CD14-positive monocyte (primary cell): Measurements from ENCODE around the gene SLC35A1. TPM values are rescaled to one million over a fixed set of nuclear protein-coding genes. Genes with fewer than 3 reads are reported as not detected.

Source experiments
- DNase-seq, 3 donors: peaks; one replicate each; pipeline ENCODE4 v3.0.0-alpha.2; 2011 to 2022
- H2AFZ ChIP-seq: 2 replicates; pipeline ENCODE4 v1.6.0; 2012; ENCODE audit warnings: mild to moderate bottlenecking, low read depth, low read length, inconsistent platforms; ENCODE audit not compliant: insufficient read depth, poor library complexity, severe bottlenecking
- H3K27ac ChIP-seq, 2 donors: 1 replicate in 1 of 2; 2 replicates in 1 of 2; pipeline ENCODE4 v1.5.1; 2012 to 2013; ENCODE audit warnings: low read length in 2 of 2, control low read depth in 1 of 2, inconsistent platforms in 1 of 2, low read depth in 1 of 2, mild to moderate bottlenecking in 1 of 2
- H3K27me3 ChIP-seq, 2 donors: one replicate each; pipeline versions ENCODE4 v1.6.0 to v1.6.1; 2011 to 2013; ENCODE audit warnings: low read length in 2 of 2; ENCODE audit not compliant: control insufficient read depth in 2 of 2, insufficient read depth in 2 of 2
- H3K36me3 ChIP-seq, 2 donors: replicated peaks in 1 of 2; 1 replicate in 1 of 2; 2 replicates in 1 of 2; pipeline versions ENCODE4 v1.5.1 to v1.6.1; 2012 to 2013; ENCODE audit warnings: low read length in 2 of 2, control low read depth in 1 of 2, inconsistent platforms in 1 of 2, mild to moderate bottlenecking in 1 of 2; ENCODE audit not compliant: insufficient read depth in 2 of 2, control insufficient read depth in 1 of 2
- H3K4me1 ChIP-seq, 2 donors: 1 replicate in 1 of 2; 2 replicates in 1 of 2; pipeline versions ENCODE4 v1.5.1 to v1.6.1; 2012 to 2013; ENCODE audit warnings: low read length in 2 of 2, control low read depth in 1 of 2, inconsistent platforms in 1 of 2, mild to moderate bottlenecking in 1 of 2, moderate library complexity in 1 of 2; ENCODE audit not compliant: insufficient read depth in 2 of 2, control insufficient read depth in 1 of 2
- H3K4me2 ChIP-seq: replicated peaks from 2 replicates; pipeline ENCODE3; 2012; ENCODE audit warnings: low read length, moderate library complexity, mild to moderate bottlenecking; ENCODE audit not compliant: poor library complexity, severe bottlenecking; ENCODE audit errors: extremely low read depth
- H3K4me3 ChIP-seq, 3 experiments: fragments of 200-600 bp in 1 of 3; sonication (generic) in 1 of 3; replicated peaks in 1 of 3; 1 replicate in 2 of 3; 2 replicates in 1 of 3; pipeline ENCODE4 v1.5.1; 2011 to 2013; ENCODE audit warnings: low read length in 3 of 3, mild to moderate bottlenecking in 3 of 3, control low read depth in 2 of 3, low read depth in 2 of 3, inconsistent platforms in 1 of 3, moderate library complexity in 1 of 3
- H3K79me2 ChIP-seq: 2 replicates; pipeline ENCODE4 v1.6.0; 2012; ENCODE audit warnings: mild to moderate bottlenecking, control low read depth, inconsistent platforms, low read length, moderate library complexity; ENCODE audit not compliant: insufficient read depth
- H3K9ac ChIP-seq: 2 replicates; pipeline ENCODE4 v1.6.0; 2017; ENCODE audit warnings: low read length, mild to moderate bottlenecking; ENCODE audit not compliant: insufficient read depth, poor library complexity, severe bottlenecking
- H3K9me3 ChIP-seq, 2 donors: replicated peaks in 1 of 2; 1 replicate in 1 of 2; 2 replicates in 1 of 2; pipeline versions ENCODE4 v1.5.1 to v1.6.1; 2012 to 2013; ENCODE audit warnings: low read length in 2 of 2, control low read depth in 1 of 2; ENCODE audit not compliant: control insufficient read depth in 1 of 2, insufficient read depth in 1 of 2
- H4K20me1 ChIP-seq: 2 replicates; pipeline ENCODE4 v1.6.0; 2012; ENCODE audit warnings: mild to moderate bottlenecking, low read length, control low read depth, moderate library complexity; ENCODE audit not compliant: insufficient read depth
- H3K27ac Mint-ChIP-seq, 7 donors: one replicate each; pipeline ENCODE4 v1.8.0; 2020; ENCODE audit warnings: mild to moderate bottlenecking in 7 of 7, mixed read lengths in 7 of 7, moderate library complexity in 6 of 7, inconsistent platforms in 2 of 7
- H3K27me3 Mint-ChIP-seq, 3 donors: one replicate each; pipeline ENCODE4 v1.8.0; 2021 to 2022; ENCODE audit warnings: low read depth in 3 of 3, mild to moderate bottlenecking in 3 of 3, mixed read lengths in 3 of 3, moderate library complexity in 3 of 3, inconsistent platforms in 1 of 3
- H3K36me3 Mint-ChIP-seq, 2 donors: one replicate each; pipeline ENCODE4 v1.8.0; 2020; ENCODE audit warnings: mixed read lengths in 2 of 2, inconsistent platforms in 1 of 2, mild to moderate bottlenecking in 1 of 2
- H3K4me1 Mint-ChIP-seq: one replicate; pipeline ENCODE4 v1.8.0; 2020; ENCODE audit warnings: mild to moderate bottlenecking, mixed read lengths
- H3K4me3 Mint-ChIP-seq, 2 donors: one replicate each; pipeline ENCODE4 v1.8.0; 2020; ENCODE audit warnings: mild to moderate bottlenecking in 2 of 2, mixed read lengths in 2 of 2, moderate library complexity in 1 of 2
- H3K9me3 Mint-ChIP-seq, 7 donors: one replicate each; pipeline ENCODE4 v1.8.0; 2020 to 2022; ENCODE audit warnings: mixed read lengths in 7 of 7, mild to moderate bottlenecking in 6 of 7, moderate library complexity in 6 of 7, inconsistent platforms in 2 of 7
- WGBS: methylation state at CpG from one replicate; pipeline ENCODE4 v1.1.5; 2013; ENCODE audit warnings: missing lambda C conversion rate; ENCODE audit not compliant: insufficient coverage; 5-methylcytosine and 5-hydroxymethylcytosine counted together
- intact Hi-C, 2 donors: fragments of 100-400 bp; cut with micrococcal nuclease; formaldehyde crosslinking; loops; one replicate each; pipeline versions ENCODE4 v1.15.0 to v1.15.1; 2023
- polyA plus RNA-seq, 3 donors: library from polyadenylated mRNA; depleted of rRNA in 1 of 3; unstranded in 2 of 3; stranded (reverse) in 1 of 3; fragments of 300-500 nt in 2 of 3; fragments of >200 nt in 1 of 3; fragmentation: Illumina TruSeq in 2 of 3; gene quantifications; 1 replicate in 2 of 3; 2 replicates in 1 of 3; pipeline ENCODE4 v1.2.3, GENCODE V29; 2012 to 2021
- TF ChIP-seq, protein P1 (sequence below): fragments of 200-600 bp; IDR thresholded peaks from one replicate; pipeline ENCODE4 v1.8.0; 2022; ENCODE audit warnings: antibody characterized with exemption, mild to moderate bottlenecking

The SLC35A1 gene
- polyA plus RNA-seq, 3 donors, result 44.6 to 103 (median 90.6) TPM

DNA sequence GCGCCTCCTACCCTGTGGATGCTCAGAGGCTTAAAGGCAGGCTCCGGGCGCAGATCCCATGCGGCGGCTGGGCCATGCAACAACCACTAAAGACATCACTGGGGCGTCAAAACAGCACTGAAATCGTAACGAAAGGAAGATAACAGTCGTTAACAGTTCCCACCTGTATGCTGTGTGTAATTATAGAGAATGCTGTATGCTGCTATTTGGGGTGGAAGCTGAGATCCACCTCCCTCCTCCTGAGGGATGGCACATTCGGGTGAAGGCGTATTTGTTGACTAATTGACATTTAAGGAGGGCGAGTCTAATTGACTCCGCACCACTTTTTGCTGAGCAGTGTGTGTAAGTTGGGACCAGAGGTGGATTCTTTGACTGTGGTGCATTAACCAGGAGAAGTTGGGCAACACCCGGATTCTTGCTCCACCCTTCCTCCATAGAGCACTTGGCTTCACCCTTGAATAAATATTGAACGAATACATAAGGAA lies 687 bp downstream of the SLC35A1 start:
- H3K4me1 Mint-ChIP-seq, result peaks cover 37% of the 10 kb centered on the region
- Histone ChIP-seq H3K4me1 (peaks cover 22 to 28% of the 10 kb centered on the region in 2 donors), H3K4me3 (peak overlapping the region; percentile 90 to 95 (median 91)), H2AFZ (peak overlapping the region; percentile 94), H3K27ac (peak overlapping the region; percentile 90 to 98), H3K27me3 (no peaks in the 10 kb centered on the region), H3K36me3 (peaks cover 9 to 14% of the 10 kb centered on the region in 2 donors), H4K20me1 (peaks cover 21% of the 10 kb centered on the region), H3K9ac (peak overlapping the region; percentile 95), H3K79me2 (peaks cover 56% of the 10 kb centered on the region), H3K4me2 (peak overlapping the region; percentile 78), H3K9me3 (no peaks in the 10 kb centered on the region)
- TF ChIP-seq, protein P1, sequence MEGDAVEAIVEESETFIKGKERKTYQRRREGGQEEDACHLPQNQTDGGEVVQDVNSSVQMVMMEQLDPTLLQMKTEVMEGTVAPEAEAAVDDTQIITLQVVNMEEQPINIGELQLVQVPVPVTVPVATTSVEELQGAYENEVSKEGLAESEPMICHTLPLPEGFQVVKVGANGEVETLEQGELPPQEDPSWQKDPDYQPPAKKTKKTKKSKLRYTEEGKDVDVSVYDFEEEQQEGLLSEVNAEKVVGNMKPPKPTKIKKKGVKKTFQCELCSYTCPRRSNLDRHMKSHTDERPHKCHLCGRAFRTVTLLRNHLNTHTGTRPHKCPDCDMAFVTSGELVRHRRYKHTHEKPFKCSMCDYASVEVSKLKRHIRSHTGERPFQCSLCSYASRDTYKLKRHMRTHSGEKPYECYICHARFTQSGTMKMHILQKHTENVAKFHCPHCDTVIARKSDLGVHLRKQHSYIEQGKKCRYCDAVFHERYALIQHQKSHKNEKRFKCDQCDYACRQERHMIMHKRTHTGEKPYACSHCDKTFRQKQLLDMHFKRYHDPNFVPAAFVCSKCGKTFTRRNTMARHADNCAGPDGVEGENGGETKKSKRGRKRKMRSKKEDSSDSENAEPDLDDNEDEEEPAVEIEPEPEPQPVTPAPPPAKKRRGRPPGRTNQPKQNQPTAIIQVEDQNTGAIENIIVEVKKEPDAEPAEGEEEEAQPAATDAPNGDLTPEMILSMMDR, result no peak
- intact Hi-C loops, result loop anchor here (10.0 kb wide), 1 partner anchor 111 kb away; the partner anchor contains the start of gene RARS2 (in 2 of the 2)
- peak overlapping the region; percentile 93 to 100 (median 99) for H3K27ac Mint-ChIP-seq
- WGBS, result 0% methylated on average over 5 of the region's 15 CpGs
- DNase-seq, result peak in 2 of 3 donors; percentile 23 to 45
- peaks cover 0 to 3% (median 3%) of the 10 kb centered on the region in 3 donors for H3K27me3 Mint-ChIP-seq
- peaks cover 0 to 3% (median 0%) of the 10 kb centered on the region in 7 donors for H3K9me3 Mint-ChIP-seq
- H3K36me3 Mint-ChIP-seq, result peaks cover 12 to 16% of the 10 kb centered on the region in 2 donors
- H3K4me3 Mint-ChIP-seq, result peak overlapping the region; percentile 93 to 95

DNA sequence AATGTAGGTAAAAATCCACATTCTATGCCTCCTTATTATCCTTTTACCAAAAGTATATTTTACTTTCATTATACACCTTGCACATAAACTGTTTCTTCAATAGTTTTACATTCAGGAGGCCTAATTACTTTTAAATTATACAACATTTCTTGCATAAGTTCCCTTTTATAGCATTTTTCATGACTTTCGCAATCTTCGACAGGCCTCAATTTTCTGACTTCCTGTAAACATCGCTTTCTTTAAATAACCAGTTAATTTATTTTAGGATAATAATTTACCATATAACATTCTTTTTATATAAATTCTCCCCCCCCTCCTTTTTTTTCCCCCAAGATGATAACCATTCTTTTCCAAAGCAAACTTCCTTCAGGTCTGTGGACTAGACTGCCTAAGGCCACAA lies 9.2 kb downstream of the SLC35A1 start:
- H3K27me3 Mint-ChIP-seq, result no peaks in the 10 kb centered on the region
- intact Hi-C loops, result no loop called here
- peaks cover 0 to 8% (median 3%) of the 10 kb centered on the region in 7 donors for H3K9me3 Mint-ChIP-seq
- H3K27ac Mint-ChIP-seq, result peak overlapping the region; percentile 79 to 92 (median 87)
- Histone ChIP-seq H3K27me3 (no peaks in the 10 kb centered on the region), H3K36me3 (peaks cover 14 to 60% of the 10 kb centered on the region in 2 donors), H3K27ac (peak overlapping the region in 1 of 2 donors; percentile 84), H3K4me2 (peak overlapping the region; percentile 50), H3K4me1 (peaks cover 24 to 38% of the 10 kb centered on the region in 2 donors), H4K20me1 (peaks cover 11% of the 10 kb centered on the region), H3K79me2 (peaks cover 83% of the 10 kb centered on the region), H3K9ac (peak overlapping the region; percentile 32), H2AFZ (peak overlapping the region; percentile 11), H3K9me3 (no peaks in the 10 kb centered on the region), H3K4me3 (peak overlapping the region; percentile 10 to 60 (median 32))
- no CpG with 5 or more reads among the region's 3 CpGs for whole genome bisulfite sequencing
- DNase-seq, result peak; percentile 47 to 68 (median 58)
- H3K4me1 Mint-ChIP-seq, result peaks cover 49% of the 10 kb centered on the region
- peak overlapping the region in 1 of 2 donors; percentile 55 for H3K4me3 Mint-ChIP-seq
- peaks cover 45 to 60% of the 10 kb centered on the region in 2 donors for H3K36me3 Mint-ChIP-seq
- TF ChIP-seq, protein P1, result no peak
